ENCODE data around the gene LEUTX. TPM values are rescaled to one million over a fixed set of nuclear protein-coding genes. Genes with fewer than 3 reads are reported as not detected.
A peak's percentile ranks its signal among the peaks of the same experiment; 100 is the strongest.

The LEUTX gene
- total and polyA plus RNA-seq, 9 donors, result not detected

DNA sequence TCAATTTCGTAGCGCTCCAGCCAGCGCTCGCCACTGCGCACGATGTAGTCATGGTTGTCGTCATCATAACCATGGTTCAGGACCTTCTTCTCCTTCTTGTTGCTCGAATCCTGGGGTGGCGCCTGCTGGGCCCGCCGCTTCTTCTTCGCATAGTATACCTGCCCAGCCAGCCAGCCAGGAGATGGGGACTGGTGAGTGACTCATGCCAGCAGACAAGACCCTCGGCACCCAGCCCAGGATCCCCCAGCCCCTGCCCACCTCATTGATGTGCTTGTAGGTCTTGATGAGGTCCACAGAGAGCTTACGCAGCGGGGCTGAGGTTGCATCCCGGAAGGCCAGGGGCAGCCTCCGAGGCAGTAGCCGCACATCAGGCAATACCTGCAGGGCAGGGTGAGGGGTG, 51.8 kb downstream of the LEUTX start:
- H3K9me3 ChIP-seq, result no peaks in the 10 kb centered on the region
- no peak overlapping the region for H3K4me3 ChIP-seq
- H3K36me3 ChIP-seq, result no peaks in the 10 kb centered on the region
- no peak overlapping the region for H3K27ac ChIP-seq
- TF ChIP-seq EP300 (IDR thresholded peaks at IDR 0.05) (no peak), POLR2A (IDR thresholded peaks at IDR 0.05) (no peak)
- TF ChIP-seq, protein P1, sequence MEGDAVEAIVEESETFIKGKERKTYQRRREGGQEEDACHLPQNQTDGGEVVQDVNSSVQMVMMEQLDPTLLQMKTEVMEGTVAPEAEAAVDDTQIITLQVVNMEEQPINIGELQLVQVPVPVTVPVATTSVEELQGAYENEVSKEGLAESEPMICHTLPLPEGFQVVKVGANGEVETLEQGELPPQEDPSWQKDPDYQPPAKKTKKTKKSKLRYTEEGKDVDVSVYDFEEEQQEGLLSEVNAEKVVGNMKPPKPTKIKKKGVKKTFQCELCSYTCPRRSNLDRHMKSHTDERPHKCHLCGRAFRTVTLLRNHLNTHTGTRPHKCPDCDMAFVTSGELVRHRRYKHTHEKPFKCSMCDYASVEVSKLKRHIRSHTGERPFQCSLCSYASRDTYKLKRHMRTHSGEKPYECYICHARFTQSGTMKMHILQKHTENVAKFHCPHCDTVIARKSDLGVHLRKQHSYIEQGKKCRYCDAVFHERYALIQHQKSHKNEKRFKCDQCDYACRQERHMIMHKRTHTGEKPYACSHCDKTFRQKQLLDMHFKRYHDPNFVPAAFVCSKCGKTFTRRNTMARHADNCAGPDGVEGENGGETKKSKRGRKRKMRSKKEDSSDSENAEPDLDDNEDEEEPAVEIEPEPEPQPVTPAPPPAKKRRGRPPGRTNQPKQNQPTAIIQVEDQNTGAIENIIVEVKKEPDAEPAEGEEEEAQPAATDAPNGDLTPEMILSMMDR (IDR thresholded peaks at IDR 0.05), result no peak
- H3K4me1 ChIP-seq (ENCODE audit: insufficient read depth), result peaks cover 4% of the 10 kb centered on the region
- no peak for DNase-seq
- no peaks in the 10 kb centered on the region for H3K27me3 ChIP-seq
- WGBS, 3 donors, result 89 to 90% (median 89%) methylated on average over 18 of the region's 18 CpGs
- intact Hi-C loops (cut with DNase I), result no loop called here

DNA sequence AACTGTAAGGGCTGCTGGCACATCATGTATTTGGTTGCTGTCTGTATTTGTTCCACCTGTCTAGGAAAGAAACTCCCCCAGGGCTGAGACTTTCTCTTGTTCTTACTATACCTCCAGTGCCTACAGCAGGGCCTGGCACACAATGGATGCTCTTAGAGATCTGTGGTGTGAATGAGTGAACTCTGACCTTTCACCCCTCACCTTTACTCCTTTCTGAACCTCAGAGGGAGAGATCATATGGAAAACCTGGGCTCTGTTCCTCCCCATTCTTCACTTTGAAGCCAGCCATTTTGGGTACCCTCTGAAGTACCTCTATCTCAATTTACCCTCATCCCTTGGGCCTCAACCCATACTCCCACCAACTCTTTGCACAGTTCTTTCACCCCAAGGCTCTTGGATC, 52.2 kb downstream of the LEUTX start:
- Histone ChIP-seq H3K4me1 (ENCODE audit: insufficient read depth) (peaks cover 4% of the 10 kb centered on the region), H3K27ac (no peak overlapping the region), H3K4me3 (no peak overlapping the region), H3K9me3 (no peaks in the 10 kb centered on the region), H3K27me3 (no peaks in the 10 kb centered on the region), H3K36me3 (no peaks in the 10 kb centered on the region)
- TF ChIP-seq, protein P1 (IDR thresholded peaks at IDR 0.05), result no peak
- TF ChIP-seq EP300 (IDR thresholded peaks at IDR 0.05) (no peak), POLR2A (IDR thresholded peaks at IDR 0.05) (no peak)
- intact Hi-C loops (cut with DNase I), result no loop called here
- no peak for DNase-seq

DNA sequence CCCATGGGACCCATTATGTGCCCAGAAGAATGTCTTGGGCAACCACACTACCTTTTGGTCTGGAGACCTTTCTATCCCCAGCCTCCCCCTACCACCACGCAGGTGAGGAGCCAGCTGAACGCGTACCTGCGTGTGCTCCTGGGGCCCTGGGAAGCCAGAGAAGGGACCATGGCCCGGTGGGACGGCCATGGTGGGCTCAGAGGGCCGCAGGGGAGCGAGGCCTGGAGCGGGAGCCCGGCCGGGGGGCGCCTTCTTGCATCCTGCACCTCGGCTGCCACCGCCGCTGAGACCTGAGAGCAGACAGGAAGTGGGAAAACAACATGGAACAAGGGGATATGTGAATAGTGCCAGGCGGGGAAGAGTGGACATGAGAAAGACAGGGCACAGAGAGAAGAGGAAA, 53.0 kb downstream of the LEUTX start:
- H3K9me3 ChIP-seq, result no peaks in the 10 kb centered on the region
- peaks cover 4% of the 10 kb centered on the region for H3K4me1 ChIP-seq (ENCODE audit: insufficient read depth)
- TF ChIP-seq EP300 (IDR thresholded peaks at IDR 0.05), result no peak
- no peak for TF ChIP-seq POLR2A (IDR thresholded peaks at IDR 0.05)
- TF ChIP-seq, protein P1 (IDR thresholded peaks at IDR 0.05), result no peak
- no peaks in the 10 kb centered on the region for H3K27me3 ChIP-seq
- DNase-seq, result no peak
- WGBS, 3 donors, result 85 to 92% (median 86%) methylated on average over 16 of the region's 16 CpGs
- intact Hi-C loops (cut with DNase I), result no loop called here
- no peak overlapping the region for H3K4me3 ChIP-seq
- no peaks in the 10 kb centered on the region for H3K36me3 ChIP-seq
- H3K27ac ChIP-seq, result no peak overlapping the region

DNA sequence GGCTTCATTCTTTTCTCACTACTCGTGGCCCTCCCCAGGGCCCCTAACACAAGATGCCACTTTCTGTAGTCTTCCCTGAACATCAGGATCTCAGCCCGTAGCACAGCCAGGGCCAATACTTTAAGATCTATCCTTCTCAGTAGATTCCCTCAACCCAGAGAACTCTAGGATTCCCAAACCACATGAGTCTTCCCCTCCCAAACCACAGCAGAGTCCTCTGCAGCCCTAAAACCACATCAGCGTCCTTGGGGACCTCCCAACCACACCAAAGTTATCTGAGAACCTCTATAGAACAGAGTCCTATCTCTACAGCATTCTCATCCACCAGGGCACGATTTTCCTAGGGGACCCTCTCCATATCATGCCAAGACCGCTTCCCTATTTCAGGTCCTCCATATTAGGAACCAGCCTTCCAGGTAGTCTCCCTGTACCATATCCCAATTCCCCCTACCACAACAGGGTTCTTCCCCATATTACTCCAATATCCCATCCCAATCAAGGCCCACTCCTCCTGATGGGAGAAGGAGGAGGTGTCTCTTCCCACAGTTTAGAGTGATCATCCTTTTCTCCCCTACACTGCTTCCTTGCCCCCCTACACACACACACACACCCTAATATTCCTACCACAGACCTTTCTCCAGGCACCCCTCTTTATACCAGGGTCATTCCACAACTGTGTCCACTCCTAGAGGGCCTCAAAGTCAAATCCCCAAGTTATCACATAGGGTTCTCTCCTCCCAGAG, 53.9 kb downstream of the LEUTX start:
- DNase-seq, result no peak
- 42 to 49% (median 47%) methylated on average over 5 of the region's 5 CpGs for WGBS, 3 donors
- no peaks in the 10 kb centered on the region for H3K36me3 ChIP-seq

More for the DNA sequence above, 53.9 kb downstream of the LEUTX start:
- peak overlapping the region; percentile 56 to 69 for H3K27ac ChIP-seq
- H3K27me3 ChIP-seq, result no peaks in the 10 kb centered on the region
- peaks cover 4% of the 10 kb centered on the region for H3K4me1 ChIP-seq (ENCODE audit: insufficient read depth)
- peak overlapping the region; percentile 72 for H3K4me3 ChIP-seq
- TF ChIP-seq POLR2A (IDR thresholded peaks at IDR 0.05), result no peak
- TF ChIP-seq EP300 (IDR thresholded peaks at IDR 0.05), result no peak
- TF ChIP-seq, protein P1 (IDR thresholded peaks at IDR 0.05), result no peak
- intact Hi-C loops (cut with DNase I), result no loop called here
- no peaks in the 10 kb centered on the region for H3K9me3 ChIP-seq

Measured in ovary (tissue), 9 donors.